Esophagus muscularis mucosa (tissue), 3 donors: ENCODE results near the gene STAP2.

Experiments used
- EP300 ChIP-seq: sonication (generic); formaldehyde crosslinking; IDR thresholded peaks from one replicate; pipeline ENCODE4 v1.6.1; 2017; ENCODE audit warnings: antibody characterized with exemption
- TF ChIP-seq, protein P1 (sequence below), 3 experiments: fragments of 200-600 bp in 2 of 3; fragments of 450-650 bp in 1 of 3; sonication (generic) in 2 of 3; IDR thresholded peaks; one replicate each; pipeline ENCODE4 v1.5.1; 2017 to 2019; ENCODE audit warnings: antibody characterized with exemption in 3 of 3, mild to moderate bottlenecking in 2 of 3, moderate library complexity in 1 of 3

DNA sequence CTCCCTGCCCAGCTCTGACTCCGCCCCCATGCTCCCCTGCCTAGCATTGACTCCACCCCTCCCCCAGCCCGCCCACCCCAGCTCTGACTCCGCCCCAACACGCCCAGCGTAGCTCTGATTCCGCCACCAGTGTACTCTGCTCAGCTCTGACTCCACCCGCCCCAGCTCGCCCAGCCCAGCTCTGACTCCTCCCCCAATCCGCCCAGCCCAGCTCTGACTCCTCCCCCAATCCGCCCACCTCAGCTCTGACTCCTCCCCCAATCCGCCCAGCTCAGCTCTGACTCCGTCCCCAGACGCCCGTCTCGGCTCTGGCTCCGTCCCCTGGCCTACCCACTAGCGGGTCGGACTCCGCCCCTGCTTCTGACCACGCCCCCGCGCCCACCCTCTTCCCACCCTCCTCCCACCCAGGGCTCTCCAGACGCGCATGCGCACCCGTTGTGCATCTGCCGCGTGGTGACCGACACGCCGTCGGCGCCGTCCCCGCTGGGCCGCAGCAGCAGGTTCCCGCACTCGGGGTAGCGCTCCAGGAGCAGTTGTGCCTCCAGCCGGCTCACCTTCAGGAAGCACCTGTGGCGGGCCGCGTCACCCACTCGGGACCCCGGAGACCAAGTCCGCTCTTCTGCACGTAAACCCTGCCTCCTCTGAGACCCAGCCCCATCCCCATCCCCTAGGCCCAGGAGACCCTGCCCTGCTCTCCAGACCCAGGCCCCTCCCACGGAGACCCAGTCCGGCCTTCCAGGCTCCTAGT is 10.2 kb downstream of the STAP2 start:
- TF ChIP-seq, protein P1, sequence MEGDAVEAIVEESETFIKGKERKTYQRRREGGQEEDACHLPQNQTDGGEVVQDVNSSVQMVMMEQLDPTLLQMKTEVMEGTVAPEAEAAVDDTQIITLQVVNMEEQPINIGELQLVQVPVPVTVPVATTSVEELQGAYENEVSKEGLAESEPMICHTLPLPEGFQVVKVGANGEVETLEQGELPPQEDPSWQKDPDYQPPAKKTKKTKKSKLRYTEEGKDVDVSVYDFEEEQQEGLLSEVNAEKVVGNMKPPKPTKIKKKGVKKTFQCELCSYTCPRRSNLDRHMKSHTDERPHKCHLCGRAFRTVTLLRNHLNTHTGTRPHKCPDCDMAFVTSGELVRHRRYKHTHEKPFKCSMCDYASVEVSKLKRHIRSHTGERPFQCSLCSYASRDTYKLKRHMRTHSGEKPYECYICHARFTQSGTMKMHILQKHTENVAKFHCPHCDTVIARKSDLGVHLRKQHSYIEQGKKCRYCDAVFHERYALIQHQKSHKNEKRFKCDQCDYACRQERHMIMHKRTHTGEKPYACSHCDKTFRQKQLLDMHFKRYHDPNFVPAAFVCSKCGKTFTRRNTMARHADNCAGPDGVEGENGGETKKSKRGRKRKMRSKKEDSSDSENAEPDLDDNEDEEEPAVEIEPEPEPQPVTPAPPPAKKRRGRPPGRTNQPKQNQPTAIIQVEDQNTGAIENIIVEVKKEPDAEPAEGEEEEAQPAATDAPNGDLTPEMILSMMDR (IDR thresholded peaks at IDR 0.05): no peak
- TF ChIP-seq EP300: no peak
